ENCODE measurements around the gene E2F3.

DNA sequence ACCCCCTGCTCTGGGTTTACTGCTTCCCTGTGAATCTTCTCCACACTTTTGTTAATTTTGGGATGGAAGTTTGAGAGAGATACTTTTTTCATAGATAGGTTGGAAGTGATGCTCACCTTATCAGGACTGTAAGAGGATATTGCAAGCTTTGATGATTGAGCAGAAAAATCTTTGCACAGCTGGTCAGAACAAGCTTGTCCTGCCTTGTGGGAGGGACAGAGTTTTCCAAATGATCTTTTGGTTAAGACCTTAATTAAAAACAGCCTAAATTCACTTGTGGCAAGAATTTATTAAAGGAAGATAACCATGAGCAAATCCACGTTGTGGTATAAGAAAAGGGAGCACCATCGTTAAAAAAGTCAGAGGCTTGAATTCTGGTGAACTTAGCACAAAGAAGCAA is 32.2 kb downstream of the E2F3 start:
- TF ChIP-seq, protein P1, sequence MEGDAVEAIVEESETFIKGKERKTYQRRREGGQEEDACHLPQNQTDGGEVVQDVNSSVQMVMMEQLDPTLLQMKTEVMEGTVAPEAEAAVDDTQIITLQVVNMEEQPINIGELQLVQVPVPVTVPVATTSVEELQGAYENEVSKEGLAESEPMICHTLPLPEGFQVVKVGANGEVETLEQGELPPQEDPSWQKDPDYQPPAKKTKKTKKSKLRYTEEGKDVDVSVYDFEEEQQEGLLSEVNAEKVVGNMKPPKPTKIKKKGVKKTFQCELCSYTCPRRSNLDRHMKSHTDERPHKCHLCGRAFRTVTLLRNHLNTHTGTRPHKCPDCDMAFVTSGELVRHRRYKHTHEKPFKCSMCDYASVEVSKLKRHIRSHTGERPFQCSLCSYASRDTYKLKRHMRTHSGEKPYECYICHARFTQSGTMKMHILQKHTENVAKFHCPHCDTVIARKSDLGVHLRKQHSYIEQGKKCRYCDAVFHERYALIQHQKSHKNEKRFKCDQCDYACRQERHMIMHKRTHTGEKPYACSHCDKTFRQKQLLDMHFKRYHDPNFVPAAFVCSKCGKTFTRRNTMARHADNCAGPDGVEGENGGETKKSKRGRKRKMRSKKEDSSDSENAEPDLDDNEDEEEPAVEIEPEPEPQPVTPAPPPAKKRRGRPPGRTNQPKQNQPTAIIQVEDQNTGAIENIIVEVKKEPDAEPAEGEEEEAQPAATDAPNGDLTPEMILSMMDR (conservative IDR thresholded peaks at IDR 0.05 in 1 of 2, IDR thresholded peaks at IDR 0.05 in 1 of 2; ENCODE audit: extremely low read depth in 1 of 2, insufficient read depth in 1 of 2, low read depth in 1 of 2, low read length in 2 of 2): no peak
- TF ChIP-seq EZH2 (IDR thresholded peaks at IDR 0.05; ENCODE audit: borderline replicate concordance, low read length): no peak
